GM23248 (cell line): Measurements from ENCODE around the gene MCTP2. TPM values are rescaled to one million over a fixed set of nuclear protein-coding genes. Genes with fewer than 3 reads are reported as not detected.

Experiments used
- DNase-seq: peaks from one replicate; pipeline ENCODE4 v3.0.0-alpha.2; 2015
- H2AFZ ChIP-seq: fragments of 200-600 bp; sonication (generic); 2 replicates; pipeline ENCODE4 v1.6.1; 2016; ENCODE audit warnings: antibody characterized with exemption
- H3F3A ChIP-seq: fragments of 200-600 bp; sonication (generic); 2 replicates; pipeline ENCODE4 v1.6.1; 2016; ENCODE audit warnings: mild to moderate bottlenecking, antibody characterized with exemption, mixed run types; ENCODE audit not compliant: insufficient read depth
- H3K27ac ChIP-seq: fragments of 200-600 bp; sonication (generic); 2 replicates; pipeline ENCODE4 v1.5.1; 2016; ENCODE audit warnings: mild to moderate bottlenecking
- H3K27me3 ChIP-seq: fragments of 200-600 bp; sonication (generic); replicated peaks from 2 replicates; pipeline ENCODE4 v1.6.1; 2016; ENCODE audit warnings: mild to moderate bottlenecking; ENCODE audit not compliant: insufficient read depth
- H3K36me3 ChIP-seq: fragments of 200-600 bp; sonication (generic); 2 replicates; pipeline ENCODE4 v1.6.1; 2016; ENCODE audit warnings: low read depth, mild to moderate bottlenecking
- H3K4me1 ChIP-seq: fragments of 200-600 bp; sonication (generic); 2 replicates; pipeline ENCODE4 v1.6.1; 2016; ENCODE audit warnings: mild to moderate bottlenecking; ENCODE audit not compliant: insufficient read depth
- H3K4me2 ChIP-seq: fragments of 200-600 bp; sonication (generic); one replicate; pipeline ENCODE4 v1.6.1; 2016; ENCODE audit warnings: mild to moderate bottlenecking; ENCODE audit not compliant: unreplicated experiment
- H3K4me3 ChIP-seq: fragments of 200-600 bp; sonication (generic); 2 replicates; pipeline ENCODE4 v1.5.1; 2016; ENCODE audit warnings: mild to moderate bottlenecking
- H3K79me2 ChIP-seq: fragments of 200-600 bp; sonication (generic); 2 replicates; pipeline ENCODE4 v1.6.1; 2016; ENCODE audit warnings: mild to moderate bottlenecking; ENCODE audit not compliant: insufficient read depth
- H3K9ac ChIP-seq: fragments of 200-600 bp; sonication (generic); 2 replicates; pipeline ENCODE4 v1.6.1; 2016; ENCODE audit warnings: mild to moderate bottlenecking
- H3K9me2 ChIP-seq: fragments of 200-600 bp; sonication (generic); 2 replicates; pipeline ENCODE4 v1.6.1; 2016; ENCODE audit warnings: mixed run types, mild to moderate bottlenecking, moderate library complexity; ENCODE audit not compliant: insufficient read depth
- H3K9me3 ChIP-seq: fragments of 200-600 bp; sonication (generic); one replicate; pipeline ENCODE4 v1.6.1; 2017; ENCODE audit warnings: low read depth
- H4K20me1 ChIP-seq: fragments of 200-600 bp; sonication (generic); 2 replicates; pipeline ENCODE4 v1.6.0; 2016; ENCODE audit not compliant: insufficient read depth
- EZH2 ChIP-seq: fragments of 200-600 bp; sonication (generic); IDR thresholded peaks from 2 replicates; pipeline ENCODE4 v1.6.1; 2018; ENCODE audit warnings: antibody characterized with exemption, mild to moderate bottlenecking; ENCODE audit not compliant: insufficient read depth, poor library complexity, severe bottlenecking
- EZH2phosphoT487 ChIP-seq: fragments of 200-600 bp; sonication (generic); IDR thresholded peaks from 2 replicates; pipeline ENCODE4 v1.6.1; 2018; ENCODE audit warnings: antibody characterized with exemption, moderate library complexity, mild to moderate bottlenecking, low read depth; ENCODE audit not compliant: insufficient read depth
- whole genome bisulfite sequencing, 2 experiments: methylation state at CpG; one replicate each; pipeline ENCODE4 v1.1.6; 2015 to 2017; ENCODE audit warnings: low lambda C conversion rate in 2 of 2, low coverage in 1 of 2; ENCODE audit errors: missing lambda C conversion rate in 2 of 2; 5-methylcytosine and 5-hydroxymethylcytosine counted together
- in situ Hi-C: fragments of 300-500 bp; cut with MboI; formaldehyde crosslinking; loops from 2 replicates; pipeline ENCODE4 v1.15.0; 2020
- polyA plus RNA-seq: library from polyadenylated mRNA; unstranded; fragments of >200 nt; fragmentation: Nextera tagmentation; extraction: Ambion mirVana; gene quantifications from 2 replicates; pipeline ENCODE4 v1.2.1, GENCODE V29; 2016
- total RNA-seq: library from RNA; depleted of rRNA; stranded (reverse); fragments of >200 nt; shearing (Covaris generic); gene quantifications from 2 replicates; pipeline ENCODE4 v1.2.3, GENCODE V29; 2014

Gene MCTP2
- total and polyA plus RNA-seq, 2 experiments from 2014 or later: 0.70 to 0.97 TPM

DNA sequence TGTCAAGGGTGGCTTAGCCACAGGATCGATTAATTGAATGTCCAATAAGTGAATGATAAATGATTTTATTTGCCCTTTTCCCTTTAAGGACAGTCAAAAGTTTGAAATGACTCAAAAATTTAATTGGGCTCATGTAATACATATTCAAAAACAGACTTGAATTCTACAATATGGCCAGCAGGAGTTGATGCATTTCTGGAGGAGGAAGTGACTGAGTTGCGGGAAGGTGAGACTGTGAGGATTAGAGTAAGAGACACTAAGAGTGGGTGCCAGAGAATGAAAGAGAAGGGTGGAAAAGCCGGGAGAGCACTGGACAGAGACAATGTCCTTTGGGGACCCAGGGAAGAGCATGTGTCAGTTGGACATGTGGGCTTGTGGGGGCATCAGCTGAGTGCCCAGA lies 83.3 kb downstream of the MCTP2 start:
- Histone ChIP-seq H3K79me2 (no peaks in the 10 kb centered on the region), H3K4me3 (no peak overlapping the region), H2AFZ (no peak overlapping the region), H3K9me3 (no peaks in the 10 kb centered on the region), H3K36me3 (no peaks in the 10 kb centered on the region), H3K4me2 (no peak overlapping the region), H3K9ac (no peak overlapping the region), H3K27ac (no peak overlapping the region), H4K20me1 (no peaks in the 10 kb centered on the region), H3F3A (no peaks in the 10 kb centered on the region), H3K4me1 (no peaks in the 10 kb centered on the region), H3K27me3 (no peaks in the 10 kb centered on the region), H3K9me2 (no peaks in the 10 kb centered on the region)
- TF ChIP-seq EZH2phosphoT487: no peak
- no peak for TF ChIP-seq EZH2
- in situ Hi-C loops: loop anchor here (10.0 kb wide), 1 partner anchor 150 kb away; no protein-coding TSS in a partner anchor
- WGBS, 2 experiments: 67 to 71% methylated on average over 3 of the region's 3 CpGs
- DNase-seq: no peak

DNA sequence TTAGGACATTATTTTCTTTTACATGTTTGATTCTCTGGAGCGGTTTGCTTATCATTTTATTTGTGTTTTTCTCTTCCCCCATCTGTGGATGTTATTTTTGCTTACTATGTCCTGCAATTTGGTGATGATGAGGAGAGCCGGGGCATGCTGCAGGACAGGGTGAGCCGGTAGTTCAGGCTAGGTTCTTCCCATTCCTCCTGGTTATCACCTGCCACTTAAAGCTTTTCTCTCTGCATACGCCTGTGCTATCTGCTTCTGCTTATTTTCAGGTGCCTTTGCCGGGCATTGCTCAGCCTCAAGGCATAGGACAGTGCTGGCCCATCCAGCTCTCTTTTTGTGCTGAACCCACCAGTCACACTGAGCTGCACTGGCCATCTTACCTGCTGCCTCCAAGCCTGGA lies 85.8 kb downstream of the MCTP2 start:
- Histone ChIP-seq H3K4me3 (no peak overlapping the region), H3K4me2 (no peak overlapping the region), H3K9ac (no peak overlapping the region), H3K79me2 (no peaks in the 10 kb centered on the region), H3K36me3 (no peaks in the 10 kb centered on the region), H3K27ac (no peak overlapping the region), H2AFZ (no peak overlapping the region), H3F3A (no peaks in the 10 kb centered on the region), H4K20me1 (no peaks in the 10 kb centered on the region), H3K4me1 (0 out of 2 replicates have a peak, but pooled peaks cover 5% of the 10 kb centered on the region), H3K27me3 (no peaks in the 10 kb centered on the region), H3K9me2 (no peaks in the 10 kb centered on the region), H3K9me3 (no peaks in the 10 kb centered on the region)
- no peak for DNase-seq
- 65 to 72% methylated on average over 5 of the region's 5 CpGs for WGBS, 2 experiments
- in situ Hi-C loops: loop anchor here (10.0 kb wide), 1 partner anchor 152 kb away; no protein-coding TSS in a partner anchor
- TF ChIP-seq EZH2phosphoT487: no peak
- no peak for TF ChIP-seq EZH2

DNA sequence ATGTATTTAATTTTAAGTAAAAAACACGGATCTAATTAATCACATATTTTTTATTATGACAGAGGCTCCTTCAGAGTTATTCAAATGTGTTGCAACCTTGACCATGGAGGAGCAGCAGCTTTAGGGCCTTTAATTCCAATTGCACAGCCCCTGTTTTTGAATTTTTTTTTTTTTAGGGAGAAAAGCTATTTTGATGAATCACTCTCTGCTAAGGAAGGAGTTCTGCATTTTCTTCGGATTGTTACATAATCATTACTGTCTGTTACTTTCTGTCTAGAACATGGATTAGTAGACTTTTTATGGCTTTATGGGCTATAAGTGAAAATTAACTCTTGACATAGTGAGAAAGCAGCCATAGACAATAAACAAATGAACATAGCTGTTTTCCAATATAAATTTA lies 90.8 kb downstream of the MCTP2 start:
- WGBS, 2 experiments: 0 to 3% methylated on average over 2 of the region's 2 CpGs
- H3K27ac ChIP-seq: no peak overlapping the region
- DNase-seq: peak; percentile 53
- no peak overlapping the region for H3K4me3 ChIP-seq
- in situ Hi-C loops: no loop called here
- H3K27me3 ChIP-seq: no peaks in the 10 kb centered on the region
- no peaks in the 10 kb centered on the region for H4K20me1 ChIP-seq
- no peaks in the 10 kb centered on the region for H3K79me2 ChIP-seq
- H3K9me2 ChIP-seq: no peaks in the 10 kb centered on the region
- H3F3A ChIP-seq: no peaks in the 10 kb centered on the region
- no peak overlapping the region for H3K4me2 ChIP-seq
- no peak overlapping the region for H3K9ac ChIP-seq
- H2AFZ ChIP-seq: no peak overlapping the region
- H3K36me3 ChIP-seq: no peaks in the 10 kb centered on the region
- no peaks in the 10 kb centered on the region for H3K9me3 ChIP-seq
- 0 out of 2 replicates have a peak, but pooled peaks cover 7% of the 10 kb centered on the region for H3K4me1 ChIP-seq
- TF ChIP-seq EZH2phosphoT487: no peak
- TF ChIP-seq EZH2: no peak

DNA sequence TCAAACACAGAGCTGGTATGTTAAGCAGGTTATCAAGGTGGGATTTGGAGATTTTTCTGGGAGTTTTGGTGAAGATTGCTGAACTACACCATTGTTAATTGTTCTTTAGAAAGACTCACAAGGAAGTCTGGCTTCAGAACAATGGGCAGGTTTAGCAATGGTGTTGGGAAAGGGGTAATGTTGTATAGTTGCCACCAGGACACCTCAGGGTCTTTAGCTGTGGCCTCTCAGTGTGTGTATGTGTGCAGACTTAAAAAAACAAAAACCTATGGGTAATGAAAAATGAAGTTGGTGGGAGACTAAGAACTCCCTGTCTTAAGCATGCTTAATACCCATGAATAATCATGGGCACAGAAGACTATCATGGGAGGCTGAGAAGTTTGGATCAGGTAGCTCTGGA lies 91.7 kb downstream of the MCTP2 start:
- Histone ChIP-seq H2AFZ (no peak overlapping the region), H3K4me1 (0 out of 2 replicates have a peak, but pooled peaks cover 7% of the 10 kb centered on the region), H3K36me3 (no peaks in the 10 kb centered on the region), H3K9me2 (no peaks in the 10 kb centered on the region), H3K79me2 (no peaks in the 10 kb centered on the region), H3K9ac (no peak overlapping the region), H3K27me3 (no peaks in the 10 kb centered on the region), H3K9me3 (no peaks in the 10 kb centered on the region), H3K4me3 (no peak overlapping the region), H4K20me1 (no peaks in the 10 kb centered on the region), H3K4me2 (no peak overlapping the region), H3K27ac (no peak overlapping the region), H3F3A (no peaks in the 10 kb centered on the region)
- no peak for DNase-seq
- TF ChIP-seq EZH2: no peak
- in situ Hi-C loops: no loop called here

DNA sequence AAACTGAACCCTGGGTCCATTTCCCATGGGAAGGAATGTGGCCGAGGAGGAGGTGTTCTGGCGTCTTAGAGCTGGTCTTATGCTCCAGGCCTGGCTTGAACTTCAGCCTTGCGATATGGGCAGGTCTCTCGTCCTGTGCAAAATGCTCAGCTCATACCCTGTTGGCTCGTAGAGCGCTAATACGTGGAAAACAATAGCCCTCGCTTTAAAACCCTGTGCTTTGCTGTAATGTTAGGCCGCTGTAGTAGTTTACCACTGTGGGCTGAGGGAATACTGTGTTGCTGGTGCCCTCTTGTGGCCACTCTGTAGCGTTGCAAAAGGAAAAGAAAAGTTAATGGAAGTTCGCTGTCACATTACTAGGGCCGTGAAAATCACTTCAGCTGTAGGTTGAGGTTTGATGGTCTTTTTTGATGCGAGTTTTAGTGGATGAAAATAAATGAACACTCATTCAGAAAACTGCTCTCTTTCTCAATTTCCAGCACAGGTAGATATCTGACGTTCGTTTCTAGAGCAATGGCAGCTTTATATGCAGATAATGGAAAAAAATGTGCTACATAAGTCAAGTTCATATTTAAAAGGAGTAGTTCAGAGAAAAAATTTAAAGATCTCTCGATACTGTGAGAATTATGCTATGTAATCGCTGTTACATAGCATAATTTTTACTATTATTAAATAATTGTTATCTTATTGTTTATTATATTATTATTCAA lies 92.9 kb downstream of the MCTP2 start:
- peak; percentile 71 for DNase-seq
- Histone ChIP-seq H3K27ac (no peak overlapping the region), H3K4me3 (no peak overlapping the region), H3K4me1 (0 out of 2 replicates have a peak, but pooled peaks cover 7% of the 10 kb centered on the region), H3K36me3 (no peaks in the 10 kb centered on the region), H3K27me3 (no peaks in the 10 kb centered on the region), H4K20me1 (no peaks in the 10 kb centered on the region), H3K4me2 (no peak overlapping the region), H3F3A (no peaks in the 10 kb centered on the region), H3K9me3 (no peaks in the 10 kb centered on the region), H3K9me2 (no peaks in the 10 kb centered on the region), H2AFZ (peak overlapping the region; percentile 51), H3K79me2 (no peaks in the 10 kb centered on the region), H3K9ac (no peak overlapping the region)
- in situ Hi-C loops: no loop called here
- 25 to 26% methylated on average over 17 of the region's 17 CpGs for WGBS, 2 experiments
- TF ChIP-seq EZH2 (no peak), EZH2phosphoT487 (no peak)
